Smooth muscle cell (in vitro differentiated cells): Measurements from ENCODE around the gene CERS4. TPM values are rescaled to one million over a fixed set of nuclear protein-coding genes. Genes with fewer than 3 reads are reported as not detected.

ENCODE experiments used
- DNase-seq: peaks from one replicate; lab custom pipeline; 2025; ENCODE audit not compliant: unreplicated experiment; lab: John Stamatoyannopoulos, UW
- H2AFZ ChIP-seq: fragments of 200-600 bp; sonication (generic); 2 replicates; pipeline ENCODE4 v1.6.0; 2016; ENCODE audit warnings: antibody characterized with exemption, low read depth, mild to moderate bottlenecking
- H3F3A ChIP-seq: fragments of 200-600 bp; sonication (generic); 2 replicates; pipeline ENCODE4 v1.6.0; 2017; ENCODE audit warnings: antibody characterized with exemption, low read depth
- H3K27ac ChIP-seq: fragments of 200-600 bp; sonication (generic); 2 replicates; pipeline ENCODE4 v1.5.1; 2016; ENCODE audit warnings: low read depth, mild to moderate bottlenecking
- H3K27me3 ChIP-seq: fragments of 200-600 bp; sonication (generic); 2 replicates; pipeline ENCODE4 v1.6.1; 2016; ENCODE audit warnings: low read depth, mild to moderate bottlenecking
- H3K36me3 ChIP-seq: fragments of 200-600 bp; sonication (generic); 2 replicates; pipeline ENCODE4 v1.5.1; 2016; ENCODE audit warnings: low read depth
- H3K4me1 ChIP-seq: fragments of 200-600 bp; sonication (generic); 2 replicates; pipeline ENCODE4 v1.5.1; 2016; ENCODE audit warnings: low read depth
- H3K4me2 ChIP-seq: fragments of 200-600 bp; sonication (generic); 2 replicates; pipeline ENCODE4 v1.6.0; 2016; ENCODE audit warnings: mild to moderate bottlenecking
- H3K4me3 ChIP-seq: fragments of 200-600 bp; sonication (generic); 2 replicates; pipeline ENCODE4 v1.5.1; 2016; ENCODE audit warnings: mild to moderate bottlenecking
- H3K79me2 ChIP-seq: fragments of 200-600 bp; sonication (generic); 2 replicates; pipeline ENCODE4 v1.6.0; 2016; ENCODE audit warnings: low read depth, mild to moderate bottlenecking
- H3K9ac ChIP-seq: fragments of 200-600 bp; sonication (generic); 2 replicates; pipeline ENCODE4 v1.6.0; 2016; ENCODE audit warnings: low read depth
- H3K9me3 ChIP-seq: fragments of 200-600 bp; sonication (generic); replicated peaks from 2 replicates; pipeline ENCODE4 v1.5.1; 2016; ENCODE audit warnings: low read depth
- H4K20me1 ChIP-seq: fragments of 200-600 bp; sonication (generic); 2 replicates; pipeline ENCODE4 v1.6.0; 2016; ENCODE audit warnings: low read depth
- CTCF ChIP-seq: fragments of 200-600 bp; sonication (generic); IDR thresholded peaks from 2 replicates; pipeline ENCODE4 v1.5.1; 2017; ENCODE audit warnings: borderline replicate concordance, mild to moderate bottlenecking, antibody characterized with exemption; ENCODE audit not compliant: insufficient read depth, poor library complexity, severe bottlenecking
- WGBS: methylation state at CpG from one replicate; pipeline ENCODE4 v1.1.7; 2016; ENCODE audit warnings: low lambda C conversion rate; 5-methylcytosine and 5-hydroxymethylcytosine counted together
- polyA plus RNA-seq: library from polyadenylated mRNA; unstranded; fragments of >200 nt; fragmentation: Nextera tagmentation; extraction: Ambion mirVana; gene quantifications from 2 replicates; pipeline ENCODE4 v1.2.1, GENCODE V29; 2016
- total RNA-seq: library from RNA; depleted of rRNA; stranded (reverse); fragments of >200 nt; gene quantifications from 2 replicates; pipeline ENCODE4 v1.2.3, GENCODE V29; 2014

Gene CERS4
- total and polyA plus RNA-seq, 2 experiments from 2014 or later: 19.9 to 20.9 TPM

DNA sequence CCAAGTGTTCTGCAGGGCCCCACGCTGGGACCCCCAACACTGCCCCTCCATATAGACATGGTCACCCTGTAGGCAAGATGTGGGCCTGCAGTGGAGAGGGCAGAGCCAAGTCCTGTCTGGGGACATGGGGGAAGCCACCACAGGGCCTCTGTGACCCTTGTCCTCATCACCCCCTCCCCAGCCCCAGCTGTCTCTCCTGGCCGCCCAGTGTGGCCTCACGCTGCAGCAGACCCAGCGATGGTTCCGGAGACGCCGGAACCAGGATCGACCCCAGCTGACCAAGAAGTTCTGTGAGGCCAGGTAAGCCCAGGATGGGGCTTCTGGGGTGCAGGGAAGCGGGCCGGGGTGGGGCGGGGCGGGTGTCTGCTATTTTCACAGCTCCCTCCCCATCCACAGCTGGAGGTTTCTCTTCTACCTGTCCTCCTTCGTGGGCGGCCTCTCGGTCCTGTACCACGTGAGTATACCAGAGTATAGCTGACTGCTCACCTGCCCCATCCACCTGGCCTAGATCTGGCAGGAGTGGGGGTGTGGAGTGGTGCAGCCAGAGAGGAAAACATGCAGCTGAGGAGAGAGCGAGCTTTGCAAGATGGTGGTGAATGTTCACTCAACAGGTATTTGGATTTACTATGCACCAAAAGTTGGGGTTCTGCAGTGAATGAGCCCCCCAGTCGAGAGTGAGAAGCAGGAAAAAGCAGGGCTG, 46.4 kb downstream of the CERS4 start:
- Histone ChIP-seq H3K9ac (no peak overlapping the region), H3F3A (no peaks in the 10 kb centered on the region), H2AFZ (no peak overlapping the region), H3K4me2 (no peak overlapping the region), H3K79me2 (no peaks in the 10 kb centered on the region), H3K27ac (no peak overlapping the region), H3K4me3 (no peak overlapping the region), H3K36me3 (no peaks in the 10 kb centered on the region), H3K9me3 (no peaks in the 10 kb centered on the region), H3K27me3 (no peaks in the 10 kb centered on the region), H3K4me1 (no peaks in the 10 kb centered on the region), H4K20me1 (peaks cover 3% of the 10 kb centered on the region)
- WGBS: 97% methylated on average over 16 of the region's 18 CpGs
- no peak for DNase-seq
- TF ChIP-seq CTCF: no peak

DNA sequence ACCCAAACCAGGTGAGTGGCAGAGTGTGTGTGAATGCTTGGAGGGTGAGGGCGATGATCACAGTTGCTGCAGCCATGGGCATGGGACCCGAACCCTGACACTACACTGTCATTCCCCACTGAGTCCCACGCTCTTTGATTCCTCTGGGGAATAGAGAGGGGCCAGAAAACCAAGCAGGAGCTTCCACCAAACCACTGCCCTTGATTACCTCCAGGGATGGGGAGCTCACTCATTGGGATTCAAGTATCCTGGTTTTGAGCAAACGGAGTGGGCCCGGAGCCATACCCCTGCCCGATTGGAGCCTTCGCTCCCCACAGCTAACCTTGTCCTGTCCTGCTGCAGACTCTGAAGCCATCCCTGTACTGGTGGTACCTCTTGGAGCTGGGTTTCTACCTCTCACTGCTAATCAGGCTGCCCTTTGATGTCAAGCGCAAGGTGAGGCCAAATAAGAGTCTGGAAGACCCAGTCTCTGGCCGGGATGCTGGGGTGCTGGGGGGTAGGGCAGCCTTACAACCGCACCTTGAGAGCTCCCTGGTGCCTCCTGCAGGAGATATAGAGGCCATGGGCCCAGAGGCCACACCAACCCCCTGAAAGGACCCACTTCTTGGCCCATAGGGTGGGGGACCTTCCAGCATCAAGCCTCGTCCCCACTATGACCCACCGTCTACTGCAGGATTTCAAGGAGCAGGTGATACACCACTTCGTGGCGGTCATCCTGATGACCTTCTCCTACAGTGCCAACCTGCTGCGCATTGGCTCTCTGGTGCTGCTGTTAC, 47.3 kb downstream of the CERS4 start:
- no peak for DNase-seq
- Histone ChIP-seq H3K9me3 (no peaks in the 10 kb centered on the region), H3K4me2 (no peak overlapping the region), H3K9ac (no peak overlapping the region), H2AFZ (no peak overlapping the region), H3K4me3 (no peak overlapping the region), H3K79me2 (no peaks in the 10 kb centered on the region), H3K4me1 (no peaks in the 10 kb centered on the region), H4K20me1 (peaks cover 3% of the 10 kb centered on the region), H3K27ac (no peak overlapping the region), H3K36me3 (no peaks in the 10 kb centered on the region), H3K27me3 (no peaks in the 10 kb centered on the region), H3F3A (no peaks in the 10 kb centered on the region)
- WGBS: 97% methylated on average over 15 of the region's 15 CpGs
- no peak for TF ChIP-seq CTCF

- Histone ChIP-seq H2AFZ (no peak overlapping the region), H3K4me1 (no peaks in the 10 kb centered on the region), H3K79me2 (no peaks in the 10 kb centered on the region), H3K9ac (no peak overlapping the region), H4K20me1 (peaks cover 3% of the 10 kb centered on the region), H3K27me3 (no peaks in the 10 kb centered on the region), H3K9me3 (no peaks in the 10 kb centered on the region), H3K27ac (no peak overlapping the region), H3F3A (no peaks in the 10 kb centered on the region), H3K4me3 (no peak overlapping the region), H3K4me2 (no peak overlapping the region), H3K36me3 (no peaks in the 10 kb centered on the region)
- WGBS: 99% methylated on average over 5 of the region's 5 CpGs
- DNase-seq: no peak
- no peak for TF ChIP-seq CTCF
These were observed 47.9 kb downstream of the CERS4 start for GRCh38 chr19:8257052-8257443.
